HT1080 (cell line): ENCODE results near the gene KLRC3. TPM values are rescaled to one million over a fixed set of nuclear protein-coding genes. Genes with fewer than 3 reads are reported as not detected.
"Not testable (repeated sequence)": the region's sequence is repeated elsewhere in the genome, so short reads cannot be mapped to it uniquely, and the experiment has no call there.

Experiments used
- DNase-seq: peaks from one replicate; pipeline ENCODE4 v3.0.0-alpha.2; 2015; ENCODE audit warnings: low read depth
- total RNA-seq: library from RNA; depleted of rRNA; stranded (reverse); fragments of >200 nt; shearing (Covaris generic); gene quantifications from 2 replicates; pipeline ENCODE4 v1.2.3, GENCODE V29; 2014; rRNA removed

KLRC3 gene
- total RNA-seq, 1 experiment from 2014 or later: not detected

GRCh38 chr12:10369557-10370415 lies 50.6 kb downstream of the KLRC3 start:
- no peak for DNase-seq

GRCh38 chr12:10368206-10369171 lies 51.9 kb downstream of the KLRC3 start:
- no peak for DNase-seq

- DNase-seq: not testable (repeated sequence)
Observed at GRCh38 chr12:10367714-10368113, 52.7 kb downstream of the KLRC3 start.

GRCh38 chr12:10366875-10367274 lies 53.5 kb downstream of the KLRC3 start:
- DNase-seq: peak; percentile 53

- no peak for DNase-seq
Observed at GRCh38 chr12:10365696-10366405, 54.5 kb downstream of the KLRC3 start.

GRCh38 chr12:10364815-10365622 lies 55.4 kb downstream of the KLRC3 start:
- peak; percentile 77 for DNase-seq

GRCh38 chr12:10363914-10364814 lies 56.2 kb downstream of the KLRC3 start:
- peak; percentile 38 for DNase-seq

GRCh38 chr12:10363658-10363913 lies 56.8 kb downstream of the KLRC3 start:
- DNase-seq: no peak

GRCh38 chr12:10362828-10363657 lies 57.4 kb downstream of the KLRC3 start:
- no peak for DNase-seq

- DNase-seq: no peak
Observed at GRCh38 chr12:10362325-10362724, 58.1 kb downstream of the KLRC3 start.

Other genes with a start within 250 kb of the KLRC3 start
- gene OLR1, start 248.5 kb downstream of the KLRC3 start, total RNA-seq: not detected in 2 replicates
- 0.07 TPM in 1 of 2 replicates, not detected in the other for gene TMEM52B, start 241.6 kb downstream of the KLRC3 start, total RNA-seq
- 2.3 and 3.9 TPM in 2 replicates for gene GABARAPL1, start 207.7 kb downstream of the KLRC3 start, total RNA-seq
- under 0.01 TPM in 1 of 2 replicates, not detected in the other for gene KLRD1, start 112.7 kb downstream of the KLRC3 start, total RNA-seq
- gene KLRK1, start 30.6 kb downstream of the KLRC3 start, total RNA-seq: not detected in 2 replicates
- not detected in 2 replicates for gene KLRC4, start 10.8 kb downstream of the KLRC3 start, total RNA-seq
- gene KLRC2, start 15.4 kb upstream of the KLRC3 start, total RNA-seq: not detected in 2 replicates
- gene KLRC1, start 32.8 kb upstream of the KLRC3 start, total RNA-seq: 0.71 TPM in 1 of 2 replicates, not detected in the other
- 1.3 and 1.4 TPM in 2 replicates for gene EIF2S3B, start 85.3 kb upstream of the KLRC3 start, total RNA-seq
- 86.5 and 97.5 TPM in 2 replicates for gene MAGOHB, start 193.0 kb upstream of the KLRC3 start, total RNA-seq